K562 (cell line): Measurements from ENCODE around the gene KLHL29. TPM values are rescaled to one million over a fixed set of nuclear protein-coding genes. Genes with fewer than 3 reads are reported as not detected.
A peak's percentile ranks its signal among the peaks of the same experiment; 100 is the strongest.

ENCODE experiments used
- POLR2B ChIP-seq: fragments of 450-650 bp; IDR thresholded peaks from 2 replicates; pipeline ENCODE4 v1.6.1; 2018; ENCODE audit warnings: low read depth; ENCODE audit not compliant: partially characterized antibody
- RAD51 ChIP-seq: fragments of 450-650 bp; IDR thresholded peaks from 2 replicates; pipeline ENCODE4 v1.7.1; 2016; ENCODE audit warnings: low read depth, mild to moderate bottlenecking, borderline replicate concordance
- polyA plus RNA-seq, 8 experiments: library from polyadenylated mRNA; depleted of rRNA in 4 of 8; stranded (reverse) in 5 of 8; unstranded in 3 of 8; fragments of >200 nt; fragmentation: Nextera tagmentation in 2 of 8; fragmentation: Illumina TruSeq in 1 of 8; extraction: Ambion mirVana in 2 of 8; extraction: Trizol in 1 of 8; gene quantifications; 2 replicates each; pipeline versions ENCODE4 v1.2.1 to v1.2.3, GENCODE V29; 2011 to 2014; ENCODE audit warnings: inconsistent platforms in 1 of 8, missing spikeins in 1 of 8
- total RNA-seq, 7 experiments: library from RNA; depleted of rRNA in 6 of 7; stranded (reverse); fragments of >200 nt in 6 of 7; fragmentation: Illumina TruSeq in 2 of 7; extraction: Trizol in 2 of 7; gene quantifications; 2 replicates each; pipeline versions ENCODE4 v1.2.1 to v1.2.3, GENCODE V29; 2011 to 2021; ENCODE audit warnings: low replicate concordance in 1 of 7
- TF ChIP-seq, protein P1 (sequence below): fragments of 450-650 bp; IDR thresholded peaks from 2 replicates; pipeline ENCODE4 v1.6.1; 2016; ENCODE audit warnings: mild to moderate bottlenecking, moderate library complexity

Gene KLHL29
- total and polyA plus RNA-seq, 9 of the 15 experiments (the other 6 are each of a cell fraction or from before 2014, with no cell fraction given) = 0.03 to 0.31 (median 0.08) TPM; not detected in 1

DNA sequence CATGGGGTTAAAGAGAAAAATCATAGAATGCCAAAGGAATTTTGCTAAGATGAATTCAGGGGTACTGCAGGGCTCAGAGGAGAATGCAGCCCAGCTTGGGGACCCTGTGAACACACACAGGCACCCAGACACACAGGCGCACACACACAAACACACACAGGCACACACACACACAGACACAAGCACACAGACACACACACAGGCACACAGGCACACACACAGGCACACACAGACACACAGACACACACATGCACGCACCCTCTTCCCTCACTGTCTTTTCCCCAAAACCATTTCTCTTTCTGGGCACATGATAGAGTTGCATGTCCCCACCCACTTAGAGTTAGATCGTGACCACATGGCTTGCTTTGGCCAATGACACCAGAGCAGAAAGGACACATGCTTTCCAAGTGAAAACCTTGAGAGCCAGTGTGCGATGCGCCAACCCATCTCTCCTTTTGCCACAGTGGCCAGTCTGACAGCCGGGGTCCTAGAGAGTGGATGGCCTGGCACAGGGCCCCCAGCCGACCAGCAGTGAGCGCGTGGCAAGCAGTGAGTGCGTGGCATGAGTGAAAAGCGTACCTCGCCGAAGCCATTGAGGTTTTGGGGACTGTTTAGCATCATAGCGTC is 163.3 kb downstream of the KLHL29 start (continued):
- TF ChIP-seq, protein P1, sequence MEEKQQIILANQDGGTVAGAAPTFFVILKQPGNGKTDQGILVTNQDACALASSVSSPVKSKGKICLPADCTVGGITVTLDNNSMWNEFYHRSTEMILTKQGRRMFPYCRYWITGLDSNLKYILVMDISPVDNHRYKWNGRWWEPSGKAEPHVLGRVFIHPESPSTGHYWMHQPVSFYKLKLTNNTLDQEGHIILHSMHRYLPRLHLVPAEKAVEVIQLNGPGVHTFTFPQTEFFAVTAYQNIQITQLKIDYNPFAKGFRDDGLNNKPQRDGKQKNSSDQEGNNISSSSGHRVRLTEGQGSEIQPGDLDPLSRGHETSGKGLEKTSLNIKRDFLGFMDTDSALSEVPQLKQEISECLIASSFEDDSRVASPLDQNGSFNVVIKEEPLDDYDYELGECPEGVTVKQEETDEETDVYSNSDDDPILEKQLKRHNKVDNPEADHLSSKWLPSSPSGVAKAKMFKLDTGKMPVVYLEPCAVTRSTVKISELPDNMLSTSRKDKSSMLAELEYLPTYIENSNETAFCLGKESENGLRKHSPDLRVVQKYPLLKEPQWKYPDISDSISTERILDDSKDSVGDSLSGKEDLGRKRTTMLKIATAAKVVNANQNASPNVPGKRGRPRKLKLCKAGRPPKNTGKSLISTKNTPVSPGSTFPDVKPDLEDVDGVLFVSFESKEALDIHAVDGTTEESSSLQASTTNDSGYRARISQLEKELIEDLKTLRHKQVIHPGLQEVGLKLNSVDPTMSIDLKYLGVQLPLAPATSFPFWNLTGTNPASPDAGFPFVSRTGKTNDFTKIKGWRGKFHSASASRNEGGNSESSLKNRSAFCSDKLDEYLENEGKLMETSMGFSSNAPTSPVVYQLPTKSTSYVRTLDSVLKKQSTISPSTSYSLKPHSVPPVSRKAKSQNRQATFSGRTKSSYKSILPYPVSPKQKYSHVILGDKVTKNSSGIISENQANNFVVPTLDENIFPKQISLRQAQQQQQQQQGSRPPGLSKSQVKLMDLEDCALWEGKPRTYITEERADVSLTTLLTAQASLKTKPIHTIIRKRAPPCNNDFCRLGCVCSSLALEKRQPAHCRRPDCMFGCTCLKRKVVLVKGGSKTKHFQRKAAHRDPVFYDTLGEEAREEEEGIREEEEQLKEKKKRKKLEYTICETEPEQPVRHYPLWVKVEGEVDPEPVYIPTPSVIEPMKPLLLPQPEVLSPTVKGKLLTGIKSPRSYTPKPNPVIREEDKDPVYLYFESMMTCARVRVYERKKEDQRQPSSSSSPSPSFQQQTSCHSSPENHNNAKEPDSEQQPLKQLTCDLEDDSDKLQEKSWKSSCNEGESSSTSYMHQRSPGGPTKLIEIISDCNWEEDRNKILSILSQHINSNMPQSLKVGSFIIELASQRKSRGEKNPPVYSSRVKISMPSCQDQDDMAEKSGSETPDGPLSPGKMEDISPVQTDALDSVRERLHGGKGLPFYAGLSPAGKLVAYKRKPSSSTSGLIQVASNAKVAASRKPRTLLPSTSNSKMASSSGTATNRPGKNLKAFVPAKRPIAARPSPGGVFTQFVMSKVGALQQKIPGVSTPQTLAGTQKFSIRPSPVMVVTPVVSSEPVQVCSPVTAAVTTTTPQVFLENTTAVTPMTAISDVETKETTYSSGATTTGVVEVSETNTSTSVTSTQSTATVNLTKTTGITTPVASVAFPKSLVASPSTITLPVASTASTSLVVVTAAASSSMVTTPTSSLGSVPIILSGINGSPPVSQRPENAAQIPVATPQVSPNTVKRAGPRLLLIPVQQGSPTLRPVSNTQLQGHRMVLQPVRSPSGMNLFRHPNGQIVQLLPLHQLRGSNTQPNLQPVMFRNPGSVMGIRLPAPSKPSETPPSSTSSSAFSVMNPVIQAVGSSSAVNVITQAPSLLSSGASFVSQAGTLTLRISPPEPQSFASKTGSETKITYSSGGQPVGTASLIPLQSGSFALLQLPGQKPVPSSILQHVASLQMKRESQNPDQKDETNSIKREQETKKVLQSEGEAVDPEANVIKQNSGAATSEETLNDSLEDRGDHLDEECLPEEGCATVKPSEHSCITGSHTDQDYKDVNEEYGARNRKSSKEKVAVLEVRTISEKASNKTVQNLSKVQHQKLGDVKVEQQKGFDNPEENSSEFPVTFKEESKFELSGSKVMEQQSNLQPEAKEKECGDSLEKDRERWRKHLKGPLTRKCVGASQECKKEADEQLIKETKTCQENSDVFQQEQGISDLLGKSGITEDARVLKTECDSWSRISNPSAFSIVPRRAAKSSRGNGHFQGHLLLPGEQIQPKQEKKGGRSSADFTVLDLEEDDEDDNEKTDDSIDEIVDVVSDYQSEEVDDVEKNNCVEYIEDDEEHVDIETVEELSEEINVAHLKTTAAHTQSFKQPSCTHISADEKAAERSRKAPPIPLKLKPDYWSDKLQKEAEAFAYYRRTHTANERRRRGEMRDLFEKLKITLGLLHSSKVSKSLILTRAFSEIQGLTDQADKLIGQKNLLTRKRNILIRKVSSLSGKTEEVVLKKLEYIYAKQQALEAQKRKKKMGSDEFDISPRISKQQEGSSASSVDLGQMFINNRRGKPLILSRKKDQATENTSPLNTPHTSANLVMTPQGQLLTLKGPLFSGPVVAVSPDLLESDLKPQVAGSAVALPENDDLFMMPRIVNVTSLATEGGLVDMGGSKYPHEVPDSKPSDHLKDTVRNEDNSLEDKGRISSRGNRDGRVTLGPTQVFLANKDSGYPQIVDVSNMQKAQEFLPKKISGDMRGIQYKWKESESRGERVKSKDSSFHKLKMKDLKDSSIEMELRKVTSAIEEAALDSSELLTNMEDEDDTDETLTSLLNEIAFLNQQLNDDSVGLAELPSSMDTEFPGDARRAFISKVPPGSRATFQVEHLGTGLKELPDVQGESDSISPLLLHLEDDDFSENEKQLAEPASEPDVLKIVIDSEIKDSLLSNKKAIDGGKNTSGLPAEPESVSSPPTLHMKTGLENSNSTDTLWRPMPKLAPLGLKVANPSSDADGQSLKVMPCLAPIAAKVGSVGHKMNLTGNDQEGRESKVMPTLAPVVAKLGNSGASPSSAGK = peak; percentile 74
- TF ChIP-seq POLR2B = no peak
- peak; percentile 60 for TF ChIP-seq RAD51
